Heart left ventricle (tissue), 13 donors: ENCODE measurements around the gene FREM1.

ENCODE experiments used
- POLR2A ChIP-seq, 2 donors: fragments of 450-650 bp; IDR thresholded peaks; one replicate each; pipeline ENCODE4 v1.6.1; 2017; ENCODE audit warnings: antibody characterized with exemption in 2 of 2, mild to moderate bottlenecking in 2 of 2, moderate library complexity in 2 of 2
- TF ChIP-seq, protein P1 (sequence below), 12 donors: fragments of 200-600 bp; sonication (generic) in 4 of 12; IDR thresholded peaks; one replicate each; pipeline versions ENCODE4 v1.5.0 to v1.8.0; 2018 to 2022; ENCODE audit warnings: antibody characterized with exemption in 12 of 12, mild to moderate bottlenecking in 5 of 12
- donor health status: ischemic (EF 13 %, LVEDD 7.1; RV severe dilation, severe dysfunction).
- donor health status: DM: no; HTN: yes; CAD: no.
- donor health status: DM: no; HTN: no; CAD: no.
- donor health status: ischemic (EF 25% LVEDD 6.9; RV normal size, moderate dysfunction).
- donor health status: ischemic (EF 25% LVEDD 5.7; RV mildly dilated, moderate dysfunction).
- donor health status: ischemic (EF 35%, LVEDD 5.7; RV mildly dilated, moderate dysfunction).
- donor health status: nonischemic (EF 11% LVEDD 7.7; RV severe dilation, severe dysfunction).
- donor health status: DM: yes; HTN: yes; CAD: no.
- donor health status: PGD.
- donor health status: ischemic (EF 29% LVEDD 5.4; RV normal size, mild dysfunction).
- donor health status: nonischemic (EF 23%, LVEDD 6.1; RV moderate dilation, normal function).

DNA sequence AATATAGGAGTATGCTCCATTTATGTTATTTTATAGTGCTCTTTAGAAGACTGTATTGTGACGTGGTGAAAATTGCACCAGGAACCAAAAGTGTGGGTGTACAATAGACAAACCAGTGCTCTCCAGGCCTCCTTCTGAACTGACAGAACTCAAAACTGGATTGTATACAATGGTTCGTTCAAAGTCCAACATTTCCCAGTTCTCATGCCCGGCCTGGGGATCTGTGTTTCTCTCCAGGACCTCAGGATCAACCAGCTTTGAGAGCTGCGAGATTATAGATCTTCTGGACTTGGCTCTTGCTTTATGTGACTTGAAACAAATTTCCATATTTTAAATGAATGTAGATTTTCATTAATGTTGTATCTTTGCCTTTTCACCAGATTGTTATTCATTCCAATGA, 126.9 kb downstream of the FREM1 start:
- TF ChIP-seq, protein P1, sequence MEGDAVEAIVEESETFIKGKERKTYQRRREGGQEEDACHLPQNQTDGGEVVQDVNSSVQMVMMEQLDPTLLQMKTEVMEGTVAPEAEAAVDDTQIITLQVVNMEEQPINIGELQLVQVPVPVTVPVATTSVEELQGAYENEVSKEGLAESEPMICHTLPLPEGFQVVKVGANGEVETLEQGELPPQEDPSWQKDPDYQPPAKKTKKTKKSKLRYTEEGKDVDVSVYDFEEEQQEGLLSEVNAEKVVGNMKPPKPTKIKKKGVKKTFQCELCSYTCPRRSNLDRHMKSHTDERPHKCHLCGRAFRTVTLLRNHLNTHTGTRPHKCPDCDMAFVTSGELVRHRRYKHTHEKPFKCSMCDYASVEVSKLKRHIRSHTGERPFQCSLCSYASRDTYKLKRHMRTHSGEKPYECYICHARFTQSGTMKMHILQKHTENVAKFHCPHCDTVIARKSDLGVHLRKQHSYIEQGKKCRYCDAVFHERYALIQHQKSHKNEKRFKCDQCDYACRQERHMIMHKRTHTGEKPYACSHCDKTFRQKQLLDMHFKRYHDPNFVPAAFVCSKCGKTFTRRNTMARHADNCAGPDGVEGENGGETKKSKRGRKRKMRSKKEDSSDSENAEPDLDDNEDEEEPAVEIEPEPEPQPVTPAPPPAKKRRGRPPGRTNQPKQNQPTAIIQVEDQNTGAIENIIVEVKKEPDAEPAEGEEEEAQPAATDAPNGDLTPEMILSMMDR (IDR thresholded peaks at IDR 0.05) = no peak
- TF ChIP-seq POLR2A (IDR thresholded peaks at IDR 0.05) = no peak
